Spleen (tissue), 7 donors: ENCODE data around the gene BDH1.

ENCODE experiments used
- CTCF ChIP-seq, 11 experiments: fragments of 200-600 bp in 7 of 11; fragments of 450-650 bp in 4 of 11; sonication (generic) in 4 of 11; IDR thresholded peaks in 8 of 11; conservative IDR thresholded peaks in 3 of 11; 1 replicate in 7 of 11; 2 replicates in 4 of 11; pipeline versions ENCODE4 v1.4.0 to v1.8.0; 2016 to 2021; ENCODE audit warnings: antibody characterized with exemption in 11 of 11, inconsistent platforms in 4 of 11, mild to moderate bottlenecking in 1 of 11
- POLR2A ChIP-seq, 3 donors: fragments of 450-650 bp; IDR thresholded peaks; one replicate each; pipeline ENCODE4 v1.5.1; 2017; ENCODE audit warnings: antibody characterized with exemption in 3 of 3, mild to moderate bottlenecking in 1 of 3
- donor health status: DM: no; HTN: no; CAD: no; lungs with moderate emphysema.
- donor health status: DM: no; HTN: no; CAD: no.
- donor health status: DM: no; HTN: no; CAD: no.

- no peak for TF ChIP-seq CTCF (IDR thresholded peaks at IDR 0.05 in 8 of 11, conservative IDR thresholded peaks at IDR 0.05 in 3 of 11)
- TF ChIP-seq POLR2A (IDR thresholded peaks at IDR 0.05) = no peak
Measured at GRCh38 chr3:197591816-197592215, 36.0 kb upstream of the BDH1 start.
